SK-N-DZ (cell line): ENCODE measurements around the gene DNAAF3.
"Not testable (repeated sequence)": the region's sequence is repeated elsewhere in the genome, so short reads cannot be mapped to it uniquely, and the experiment has no call there.

Experiments
- DNase-seq: peaks from one replicate; pipeline ENCODE4 v3.0.0-alpha.2; 2015; ENCODE audit warnings: low spot score

The DNAAF3 gene

GRCh38 chr19:55176076-55176475 is 9.7 kb upstream of the DNAAF3 start:
- no peak for DNase-seq

- no peak for DNase-seq
These were observed 8.9 kb upstream of the DNAAF3 start for GRCh38 chr19:55175117-55175867.

GRCh38 chr19:55174425-55175116 is 8.2 kb upstream of the DNAAF3 start:
- DNase-seq = no peak

GRCh38 chr19:55173714-55174409 is 7.4 kb upstream of the DNAAF3 start:
- peak; percentile 34 for DNase-seq

- DNase-seq = no peak
These were observed 6.8 kb upstream of the DNAAF3 start for GRCh38 chr19:55173186-55173713.

- DNase-seq = no peak
These were observed 6.3 kb upstream of the DNAAF3 start for GRCh38 chr19:55172741-55173140.

GRCh38 chr19:55172318-55172717 is 5.9 kb upstream of the DNAAF3 start:
- DNase-seq = not testable (repeated sequence)

GRCh38 chr19:55171440-55171839 is 5.0 kb upstream of the DNAAF3 start:
- DNase-seq = no peak

GRCh38 chr19:55169136-55169535 is 2.7 kb upstream of the DNAAF3 start:
- no peak for DNase-seq

- DNase-seq = peak; percentile 69
These were observed 372 bp downstream of the DNAAF3 start for GRCh38 chr19:55165952-55166529.

- no peak for DNase-seq
These were observed 4.7 kb downstream of the DNAAF3 start for GRCh38 chr19:55161571-55162322.

GRCh38 chr19:55160986-55161365 is 5.4 kb downstream of the DNAAF3 start:
- DNase-seq = no peak

GRCh38 chr19:55160128-55160985 is 6.1 kb downstream of the DNAAF3 start:
- DNase-seq = peak; percentile 68

- no peak for DNase-seq
These were observed 7.3 kb downstream of the DNAAF3 start for GRCh38 chr19:55158848-55159749.

- no peak for DNase-seq
These were observed 8.0 kb downstream of the DNAAF3 start for GRCh38 chr19:55158423-55158822.

GRCh38 chr19:55157064-55157908 is 9.1 kb downstream of the DNAAF3 start, which contains the start of gene TNNI3:
TNNI3 (minus strand) TSS chr19:55157732; CDS start chr19:55157589, 143 bp downstream.
- DNase-seq = no peak

GRCh38 chr19:55156202-55157063 is 10.0 kb downstream of the DNAAF3 start:
- peak; percentile 66 for DNase-seq
